HEK293 (cell line): ENCODE results near the gene SIX4.
A peak's percentile ranks its signal among the peaks of the same experiment; 100 is the strongest.

Source experiments
- KLF7 ChIP-seq: fragments of 450-650 bp; formaldehyde crosslinking; IDR thresholded peaks from 2 replicates; pipeline ENCODE4 v1.5.1; 2016; ENCODE audit warnings: missing biosample characterization, missing genetic modification characterization, borderline replicate concordance
- MEIS1 ChIP-seq: sonication (generic); formaldehyde crosslinking; IDR thresholded peaks from 2 replicates; pipeline ENCODE4 v1.8.1; 2022; ENCODE audit warnings: missing genetic modification reagents, mild to moderate bottlenecking, borderline replicate concordance
- SP3 ChIP-seq: fragments of 450-650 bp; formaldehyde crosslinking; IDR thresholded peaks from 2 replicates; pipeline ENCODE4 v1.5.1; 2016; ENCODE audit warnings: missing biosample characterization, missing genetic modification characterization
- TCF7L2 ChIP-seq: IDR thresholded peaks from 2 replicates; pipeline ENCODE4 v1.6.1; 2011; ENCODE audit warnings: low read depth, mild to moderate bottlenecking, inconsistent platforms, low read length, moderate library complexity, borderline replicate concordance
- WT1 ChIP-seq: fragments of 450-650 bp; formaldehyde crosslinking; IDR thresholded peaks from 2 replicates; pipeline ENCODE4 v1.5.1; 2016; ENCODE audit warnings: missing biosample characterization, missing genetic modification characterization
- ZBTB17 ChIP-seq: fragments of 450-650 bp; formaldehyde crosslinking; IDR thresholded peaks from 2 replicates; pipeline ENCODE4 v1.5.1; 2016; ENCODE audit warnings: missing biosample characterization, missing genetic modification characterization
- ZBTB21 ChIP-seq: fragments of 450-650 bp; formaldehyde crosslinking; IDR thresholded peaks from 2 replicates; pipeline ENCODE4 v1.5.1; 2017; ENCODE audit warnings: missing biosample characterization, missing genetic modification characterization
- ZBTB7A ChIP-seq: fragments of 450-650 bp; formaldehyde crosslinking; IDR thresholded peaks from 2 replicates; pipeline ENCODE4 v1.5.1; 2016; ENCODE audit warnings: low read depth, missing biosample characterization, missing genetic modification characterization
- ZEB2 ChIP-seq: fragments of 450-650 bp; formaldehyde crosslinking; IDR thresholded peaks from 2 replicates; pipeline ENCODE4 v1.5.1; 2016; ENCODE audit warnings: missing biosample characterization, missing genetic modification characterization
- ZNF133 ChIP-seq: fragments of 450-650 bp; formaldehyde crosslinking; IDR thresholded peaks from 2 replicates; pipeline ENCODE4 v1.5.1; 2016; ENCODE audit warnings: missing biosample characterization, missing genetic modification characterization
- ZNF169 ChIP-seq: fragments of 450-650 bp; formaldehyde crosslinking; IDR thresholded peaks from 2 replicates; pipeline ENCODE4 v1.5.1; 2016; ENCODE audit warnings: missing biosample characterization, missing genetic modification characterization
- ZNF184 ChIP-seq: fragments of 450-650 bp; IDR thresholded peaks from 2 replicates; pipeline ENCODE4 v1.5.1; 2018; ENCODE audit warnings: missing biosample characterization, mild to moderate bottlenecking, missing genetic modification characterization
- ZNF221 ChIP-seq: fragments of 450-650 bp; formaldehyde crosslinking; IDR thresholded peaks from 2 replicates; pipeline ENCODE4 v1.5.1; 2017; ENCODE audit warnings: missing biosample characterization, missing genetic modification characterization, borderline replicate concordance
- ZNF23 ChIP-seq: fragments of 450-650 bp; formaldehyde crosslinking; IDR thresholded peaks from 2 replicates; pipeline ENCODE4 v1.5.1; 2016; ENCODE audit warnings: missing biosample characterization, missing genetic modification characterization, borderline replicate concordance
- ZNF350 ChIP-seq: fragments of 450-650 bp; formaldehyde crosslinking; IDR thresholded peaks from 2 replicates; pipeline ENCODE4 v1.5.0; 2017; ENCODE audit warnings: missing biosample characterization, mild to moderate bottlenecking, missing genetic modification characterization
- ZNF549 ChIP-seq: fragments of 450-650 bp; IDR thresholded peaks from 2 replicates; pipeline ENCODE4 v1.5.1; 2018; ENCODE audit warnings: missing biosample characterization, missing genetic modification characterization, mild to moderate bottlenecking, inconsistent platforms, moderate library complexity
- ZNF555 ChIP-seq: fragments of 450-650 bp; formaldehyde crosslinking; conservative IDR thresholded peaks from 2 replicates; pipeline ENCODE4 v1.5.1; 2017; ENCODE audit warnings: missing biosample characterization, mild to moderate bottlenecking, missing genetic modification characterization, inconsistent platforms
- ZNF585B ChIP-seq: fragments of 450-650 bp; formaldehyde crosslinking; IDR thresholded peaks from 2 replicates; pipeline ENCODE4 v1.5.1; 2016; ENCODE audit warnings: missing biosample characterization, missing genetic modification characterization
- ZNF654 ChIP-seq: fragments of 450-650 bp; formaldehyde crosslinking; IDR thresholded peaks from 2 replicates; pipeline ENCODE4 v1.5.1; 2016; ENCODE audit warnings: low read depth, missing biosample characterization, missing genetic modification characterization
- ZNF660 ChIP-seq: fragments of 450-650 bp; IDR thresholded peaks from 2 replicates; pipeline ENCODE4 v1.5.1; 2018; ENCODE audit warnings: missing biosample characterization, mild to moderate bottlenecking, missing genetic modification characterization
- ZNF791 ChIP-seq: fragments of 450-650 bp; formaldehyde crosslinking; IDR thresholded peaks from 2 replicates; pipeline ENCODE4 v1.5.1; 2016; ENCODE audit warnings: missing biosample characterization, missing genetic modification characterization
- TF ChIP-seq, protein P1 (sequence below): fragments of 450-650 bp; formaldehyde crosslinking; IDR thresholded peaks from 2 replicates; pipeline ENCODE4 v1.5.1; 2016; ENCODE audit warnings: missing biosample characterization, missing genetic modification characterization, borderline replicate concordance
- TF ChIP-seq, protein P2 (sequence below): fragments of 450-650 bp; formaldehyde crosslinking; IDR thresholded peaks from 2 replicates; pipeline ENCODE4 v1.5.1; 2016; ENCODE audit warnings: missing biosample characterization, missing genetic modification characterization
- TF ChIP-seq, protein P3 (sequence below): fragments of 450-650 bp; formaldehyde crosslinking; IDR thresholded peaks from 2 replicates; pipeline ENCODE4 v1.5.1; 2017; ENCODE audit warnings: missing biosample characterization, missing genetic modification characterization
- TF ChIP-seq, protein P4 (sequence below): fragments of 450-650 bp; formaldehyde crosslinking; IDR thresholded peaks from 2 replicates; pipeline ENCODE4 v1.5.1; 2017; ENCODE audit warnings: missing biosample characterization, missing genetic modification characterization
- TF ChIP-seq, protein P5 (sequence below): fragments of 450-650 bp; formaldehyde crosslinking; IDR thresholded peaks from 2 replicates; pipeline ENCODE4 v1.5.1; 2017; ENCODE audit warnings: missing biosample characterization, missing genetic modification characterization

The SIX4 gene

DNA sequence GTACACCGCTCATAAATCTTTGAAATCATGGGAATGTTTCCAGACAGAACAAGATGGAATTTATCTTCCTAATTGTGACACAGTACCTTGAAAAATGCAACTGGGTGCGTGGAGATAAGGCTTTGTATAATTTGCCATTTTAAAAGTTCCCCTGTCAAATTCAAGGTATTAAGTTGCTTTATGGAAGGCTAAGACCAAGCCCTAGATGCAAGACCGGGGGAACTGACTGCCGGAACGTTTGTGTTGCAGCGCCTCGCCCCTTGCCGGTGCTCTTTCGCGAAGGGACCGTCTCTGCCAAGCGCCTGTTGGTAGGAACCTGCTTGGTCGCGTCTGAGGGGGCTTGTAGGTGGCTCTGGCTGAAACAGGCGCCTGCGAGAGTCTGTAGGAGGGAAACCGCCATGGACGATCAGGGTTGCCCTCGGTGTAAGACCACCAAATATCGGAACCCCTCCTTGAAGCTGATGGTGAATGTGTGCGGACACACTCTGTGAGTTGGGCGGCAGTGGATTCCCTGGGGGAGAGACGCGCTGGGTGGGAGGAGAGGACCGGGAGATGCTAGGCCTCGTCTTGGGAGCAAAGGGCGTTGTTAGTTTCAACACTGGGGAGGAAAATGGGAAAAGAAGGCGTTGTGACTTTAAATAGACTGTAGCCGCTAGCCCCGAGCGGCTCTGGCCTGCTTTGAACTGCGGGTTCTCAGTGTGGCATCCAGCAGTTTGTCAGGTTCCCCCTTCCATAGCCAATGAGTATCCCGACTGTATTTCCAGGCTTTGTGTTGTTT is 10.5 kb upstream of the SIX4 start, which contains the start of gene MNAT1 (continued):
- TF ChIP-seq ZNF184 (tag by site-specific recombination): no peak; the same call in 1 of the 2 replicates
- TF ChIP-seq, protein P1, sequence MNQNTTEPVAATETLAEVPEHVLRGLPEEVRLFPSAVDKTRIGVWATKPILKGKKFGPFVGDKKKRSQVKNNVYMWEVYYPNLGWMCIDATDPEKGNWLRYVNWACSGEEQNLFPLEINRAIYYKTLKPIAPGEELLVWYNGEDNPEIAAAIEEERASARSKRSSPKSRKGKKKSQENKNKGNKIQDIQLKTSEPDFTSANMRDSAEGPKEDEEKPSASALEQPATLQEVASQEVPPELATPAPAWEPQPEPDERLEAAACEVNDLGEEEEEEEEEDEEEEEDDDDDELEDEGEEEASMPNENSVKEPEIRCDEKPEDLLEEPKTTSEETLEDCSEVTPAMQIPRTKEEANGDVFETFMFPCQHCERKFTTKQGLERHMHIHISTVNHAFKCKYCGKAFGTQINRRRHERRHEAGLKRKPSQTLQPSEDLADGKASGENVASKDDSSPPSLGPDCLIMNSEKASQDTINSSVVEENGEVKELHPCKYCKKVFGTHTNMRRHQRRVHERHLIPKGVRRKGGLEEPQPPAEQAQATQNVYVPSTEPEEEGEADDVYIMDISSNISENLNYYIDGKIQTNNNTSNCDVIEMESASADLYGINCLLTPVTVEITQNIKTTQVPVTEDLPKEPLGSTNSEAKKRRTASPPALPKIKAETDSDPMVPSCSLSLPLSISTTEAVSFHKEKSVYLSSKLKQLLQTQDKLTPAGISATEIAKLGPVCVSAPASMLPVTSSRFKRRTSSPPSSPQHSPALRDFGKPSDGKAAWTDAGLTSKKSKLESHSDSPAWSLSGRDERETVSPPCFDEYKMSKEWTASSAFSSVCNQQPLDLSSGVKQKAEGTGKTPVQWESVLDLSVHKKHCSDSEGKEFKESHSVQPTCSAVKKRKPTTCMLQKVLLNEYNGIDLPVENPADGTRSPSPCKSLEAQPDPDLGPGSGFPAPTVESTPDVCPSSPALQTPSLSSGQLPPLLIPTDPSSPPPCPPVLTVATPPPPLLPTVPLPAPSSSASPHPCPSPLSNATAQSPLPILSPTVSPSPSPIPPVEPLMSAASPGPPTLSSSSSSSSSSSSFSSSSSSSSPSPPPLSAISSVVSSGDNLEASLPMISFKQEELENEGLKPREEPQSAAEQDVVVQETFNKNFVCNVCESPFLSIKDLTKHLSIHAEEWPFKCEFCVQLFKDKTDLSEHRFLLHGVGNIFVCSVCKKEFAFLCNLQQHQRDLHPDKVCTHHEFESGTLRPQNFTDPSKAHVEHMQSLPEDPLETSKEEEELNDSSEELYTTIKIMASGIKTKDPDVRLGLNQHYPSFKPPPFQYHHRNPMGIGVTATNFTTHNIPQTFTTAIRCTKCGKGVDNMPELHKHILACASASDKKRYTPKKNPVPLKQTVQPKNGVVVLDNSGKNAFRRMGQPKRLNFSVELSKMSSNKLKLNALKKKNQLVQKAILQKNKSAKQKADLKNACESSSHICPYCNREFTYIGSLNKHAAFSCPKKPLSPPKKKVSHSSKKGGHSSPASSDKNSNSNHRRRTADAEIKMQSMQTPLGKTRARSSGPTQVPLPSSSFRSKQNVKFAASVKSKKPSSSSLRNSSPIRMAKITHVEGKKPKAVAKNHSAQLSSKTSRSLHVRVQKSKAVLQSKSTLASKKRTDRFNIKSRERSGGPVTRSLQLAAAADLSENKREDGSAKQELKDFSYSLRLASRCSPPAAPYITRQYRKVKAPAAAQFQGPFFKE (tag by site-specific recombination): no peak
- no peak for TF ChIP-seq ZNF133
- no peak for TF ChIP-seq MEIS1 (CRISPR knock-in tag)
- TF ChIP-seq SP3: no peak; the same call in 1 of the 2 replicates
- no peak for TF ChIP-seq ZNF585B
- TF ChIP-seq ZNF350 (tag by site-specific recombination): no peak
- TF ChIP-seq, protein P2, sequence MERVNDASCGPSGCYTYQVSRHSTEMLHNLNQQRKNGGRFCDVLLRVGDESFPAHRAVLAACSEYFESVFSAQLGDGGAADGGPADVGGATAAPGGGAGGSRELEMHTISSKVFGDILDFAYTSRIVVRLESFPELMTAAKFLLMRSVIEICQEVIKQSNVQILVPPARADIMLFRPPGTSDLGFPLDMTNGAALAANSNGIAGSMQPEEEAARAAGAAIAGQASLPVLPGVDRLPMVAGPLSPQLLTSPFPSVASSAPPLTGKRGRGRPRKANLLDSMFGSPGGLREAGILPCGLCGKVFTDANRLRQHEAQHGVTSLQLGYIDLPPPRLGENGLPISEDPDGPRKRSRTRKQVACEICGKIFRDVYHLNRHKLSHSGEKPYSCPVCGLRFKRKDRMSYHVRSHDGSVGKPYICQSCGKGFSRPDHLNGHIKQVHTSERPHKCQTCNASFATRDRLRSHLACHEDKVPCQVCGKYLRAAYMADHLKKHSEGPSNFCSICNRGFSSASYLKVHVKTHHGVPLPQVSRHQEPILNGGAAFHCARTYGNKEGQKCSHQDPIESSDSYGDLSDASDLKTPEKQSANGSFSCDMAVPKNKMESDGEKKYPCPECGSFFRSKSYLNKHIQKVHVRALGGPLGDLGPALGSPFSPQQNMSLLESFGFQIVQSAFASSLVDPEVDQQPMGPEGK (tag by site-specific recombination): peak; percentile 75
- TF ChIP-seq ZNF654: no peak
- TF ChIP-seq ZNF23 (tag by site-specific recombination): no peak
- TF ChIP-seq ZBTB21 (tag by site-specific recombination): no peak
- TF ChIP-seq ZNF660 (tag by site-specific recombination): peak; percentile 84
- TF ChIP-seq ZEB2: no peak; the same call in 1 of the 2 replicates
- no peak for TF ChIP-seq WT1 (tag by site-specific recombination)
- no peak for TF ChIP-seq ZNF169 (tag by site-specific recombination)
- TF ChIP-seq ZBTB7A (tag by site-specific recombination): no peak
- TF ChIP-seq ZNF555: no peak
- TF ChIP-seq, protein P3, sequence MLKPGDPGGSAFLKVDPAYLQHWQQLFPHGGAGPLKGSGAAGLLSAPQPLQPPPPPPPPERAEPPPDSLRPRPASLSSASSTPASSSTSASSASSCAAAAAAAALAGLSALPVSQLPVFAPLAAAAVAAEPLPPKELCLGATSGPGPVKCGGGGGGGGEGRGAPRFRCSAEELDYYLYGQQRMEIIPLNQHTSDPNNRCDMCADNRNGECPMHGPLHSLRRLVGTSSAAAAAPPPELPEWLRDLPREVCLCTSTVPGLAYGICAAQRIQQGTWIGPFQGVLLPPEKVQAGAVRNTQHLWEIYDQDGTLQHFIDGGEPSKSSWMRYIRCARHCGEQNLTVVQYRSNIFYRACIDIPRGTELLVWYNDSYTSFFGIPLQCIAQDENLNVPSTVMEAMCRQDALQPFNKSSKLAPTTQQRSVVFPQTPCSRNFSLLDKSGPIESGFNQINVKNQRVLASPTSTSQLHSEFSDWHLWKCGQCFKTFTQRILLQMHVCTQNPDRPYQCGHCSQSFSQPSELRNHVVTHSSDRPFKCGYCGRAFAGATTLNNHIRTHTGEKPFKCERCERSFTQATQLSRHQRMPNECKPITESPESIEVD (tag by site-specific recombination): peak; percentile 55
- TF ChIP-seq ZBTB17: peak; percentile 73; the same call in 1 of the 2 replicates
- no peak for TF ChIP-seq ZNF221 (tag by site-specific recombination)
- no peak for TF ChIP-seq ZNF791
- peak; percentile 14; the same call in 1 of the 2 replicates for TF ChIP-seq KLF7 (tag by site-specific recombination)
- no peak for TF ChIP-seq ZNF549 (tag by site-specific recombination)
- TF ChIP-seq TCF7L2: no peak
- TF ChIP-seq, protein P4, sequence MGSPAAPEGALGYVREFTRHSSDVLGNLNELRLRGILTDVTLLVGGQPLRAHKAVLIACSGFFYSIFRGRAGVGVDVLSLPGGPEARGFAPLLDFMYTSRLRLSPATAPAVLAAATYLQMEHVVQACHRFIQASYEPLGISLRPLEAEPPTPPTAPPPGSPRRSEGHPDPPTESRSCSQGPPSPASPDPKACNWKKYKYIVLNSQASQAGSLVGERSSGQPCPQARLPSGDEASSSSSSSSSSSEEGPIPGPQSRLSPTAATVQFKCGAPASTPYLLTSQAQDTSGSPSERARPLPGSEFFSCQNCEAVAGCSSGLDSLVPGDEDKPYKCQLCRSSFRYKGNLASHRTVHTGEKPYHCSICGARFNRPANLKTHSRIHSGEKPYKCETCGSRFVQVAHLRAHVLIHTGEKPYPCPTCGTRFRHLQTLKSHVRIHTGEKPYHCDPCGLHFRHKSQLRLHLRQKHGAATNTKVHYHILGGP (tag by site-specific recombination): no peak
- TF ChIP-seq, protein P5, sequence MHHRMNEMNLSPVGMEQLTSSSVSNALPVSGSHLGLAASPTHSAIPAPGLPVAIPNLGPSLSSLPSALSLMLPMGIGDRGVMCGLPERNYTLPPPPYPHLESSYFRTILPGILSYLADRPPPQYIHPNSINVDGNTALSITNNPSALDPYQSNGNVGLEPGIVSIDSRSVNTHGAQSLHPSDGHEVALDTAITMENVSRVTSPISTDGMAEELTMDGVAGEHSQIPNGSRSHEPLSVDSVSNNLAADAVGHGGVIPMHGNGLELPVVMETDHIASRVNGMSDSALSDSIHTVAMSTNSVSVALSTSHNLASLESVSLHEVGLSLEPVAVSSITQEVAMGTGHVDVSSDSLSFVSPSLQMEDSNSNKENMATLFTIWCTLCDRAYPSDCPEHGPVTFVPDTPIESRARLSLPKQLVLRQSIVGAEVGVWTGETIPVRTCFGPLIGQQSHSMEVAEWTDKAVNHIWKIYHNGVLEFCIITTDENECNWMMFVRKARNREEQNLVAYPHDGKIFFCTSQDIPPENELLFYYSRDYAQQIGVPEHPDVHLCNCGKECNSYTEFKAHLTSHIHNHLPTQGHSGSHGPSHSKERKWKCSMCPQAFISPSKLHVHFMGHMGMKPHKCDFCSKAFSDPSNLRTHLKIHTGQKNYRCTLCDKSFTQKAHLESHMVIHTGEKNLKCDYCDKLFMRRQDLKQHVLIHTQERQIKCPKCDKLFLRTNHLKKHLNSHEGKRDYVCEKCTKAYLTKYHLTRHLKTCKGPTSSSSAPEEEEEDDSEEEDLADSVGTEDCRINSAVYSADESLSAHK (tag by site-specific recombination): peak; percentile 66
